Stimulated activated CD4-positive, alpha-beta T cell treated with anti-CD3 and anti-CD28 coated beads, Interleukin-1b, Interleukin-23, amount 100 ng/mL, for 24 hours (primary cell): ENCODE data around the gene BBX.

Source experiments
- DNase-seq, 4 experiments: peaks; one replicate each; pipeline ENCODE4 v3.0.0-alpha.2; 2020; ENCODE audit warnings: low read depth in 4 of 4, low spot score in 1 of 4

Gene BBX

GRCh38 chr3:107598926-107599771 lies 76.4 kb downstream of the BBX start:
- DNase-seq: peak in 2 of 4 experiments; percentile 13 to 18

GRCh38 chr3:107599772-107600145 lies 77.0 kb downstream of the BBX start:
- no peak for DNase-seq

GRCh38 chr3:107600780-107601179 lies 78.0 kb downstream of the BBX start:
- no peak for DNase-seq

- DNase-seq: no peak
Observed at GRCh38 chr3:107604057-107604822, 81.5 kb downstream of the BBX start.

- DNase-seq: no peak
Observed at GRCh38 chr3:107611775-107612469, 89.2 kb downstream of the BBX start.

- no peak for DNase-seq
Observed at GRCh38 chr3:107612664-107613084, 89.9 kb downstream of the BBX start.

GRCh38 chr3:107619549-107619948 lies 96.8 kb downstream of the BBX start:
- DNase-seq: no peak

GRCh38 chr3:107620534-107620933 lies 97.8 kb downstream of the BBX start:
- DNase-seq: no peak

- DNase-seq: no peak
Observed at GRCh38 chr3:107621465-107621864, 98.7 kb downstream of the BBX start.

- DNase-seq: no peak
Observed at GRCh38 chr3:107627962-107628542, 105.3 kb downstream of the BBX start.

- no peak for DNase-seq
Observed at GRCh38 chr3:107629566-107629965, 106.8 kb downstream of the BBX start.

GRCh38 chr3:107630779-107631178 lies 108.0 kb downstream of the BBX start:
- no peak for DNase-seq

- no peak for DNase-seq
Observed at GRCh38 chr3:107632576-107632975, 109.8 kb downstream of the BBX start.

GRCh38 chr3:107633327-107634098 lies 110.8 kb downstream of the BBX start:
- DNase-seq: no peak

- no peak for DNase-seq
Observed at GRCh38 chr3:107634099-107634489, 111.3 kb downstream of the BBX start.

- no peak for DNase-seq
Observed at GRCh38 chr3:107637416-107638183, 114.8 kb downstream of the BBX start.

GRCh38 chr3:107641572-107642307 lies 119.0 kb downstream of the BBX start:
- DNase-seq: no peak

GRCh38 chr3:107643038-107643883 lies 120.5 kb downstream of the BBX start:
- no peak for DNase-seq
